AG04450 (cell line): ENCODE results near the gene MOV10. TPM values are rescaled to one million over a fixed set of nuclear protein-coding genes. Genes with fewer than 3 reads are reported as not detected.

Experiments used
- CTCF ChIA-PET: fragments of 300-600, 350-600 bp; formaldehyde crosslinking; extraction: SDS; loops from one replicate; lab custom pipeline; 2022; ENCODE audit warnings: antibody characterized with exemption, inconsistent platforms; lab: Charles Lee
- POLR2A ChIA-PET: fragments of 350-600 bp; formaldehyde crosslinking; extraction: SDS; loops from one replicate; lab custom pipeline; 2021; ENCODE audit warnings: antibody characterized with exemption, inconsistent platforms; lab: Yijun Ruan, JAX
- DNase-seq: peaks from one replicate; pipeline ENCODE4 v3.0.0-alpha.2; 2011; ENCODE audit warnings: low read depth, low spot score
- H3K27ac ChIP-seq: one replicate; pipeline ENCODE4 v1.5.1; 2012; ENCODE audit warnings: low read depth, low read length, control low read depth
- H3K27me3 ChIP-seq: one replicate; pipeline ENCODE4 v1.6.0; 2012; ENCODE audit warnings: low read length; ENCODE audit not compliant: control insufficient read depth, insufficient read depth
- H3K4me3 ChIP-seq: 2 replicates; pipeline ENCODE4 v1.5.1; 2011; ENCODE audit warnings: mild to moderate bottlenecking, low read depth, low read length, control low read depth
- H3K9me3 ChIP-seq: 2 replicates; pipeline ENCODE4 v1.5.1; 2012; ENCODE audit warnings: low read length; ENCODE audit not compliant: control insufficient read depth, insufficient read depth
- polyA plus RNA-seq: library from polyadenylated mRNA; depleted of rRNA; stranded (reverse); fragments of >200 nt; gene quantifications from 2 replicates; pipeline ENCODE4 v1.2.3, GENCODE V29; 2011
- TF ChIP-seq, protein P1 (sequence below): IDR thresholded peaks from 2 replicates; pipeline ENCODE4 v1.5.1; 2011; ENCODE audit warnings: low read depth, low read length, control low read depth, inconsistent platforms

The MOV10 gene
- polyA plus RNA-seq, 1 experiment, result 58.1 TPM

DNA sequence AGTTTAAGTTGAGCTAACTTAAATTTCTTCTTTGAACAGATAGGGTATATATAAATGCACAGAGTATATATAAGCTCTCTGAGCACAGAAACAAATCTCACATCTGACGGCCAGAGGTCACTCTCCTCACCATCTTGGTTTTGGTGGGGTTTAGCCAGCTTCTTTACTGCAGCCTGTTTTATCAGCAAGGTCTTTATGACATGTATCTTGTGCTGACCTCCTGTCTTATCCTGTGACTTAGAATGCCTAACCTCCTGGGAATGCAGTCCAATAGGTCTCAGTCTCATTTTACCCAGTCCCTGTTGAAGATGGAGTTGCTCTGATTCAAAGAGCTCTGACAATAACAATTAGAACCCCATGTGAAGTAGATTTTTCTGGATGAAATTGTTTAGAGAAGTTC lies 1.6 kb upstream of the MOV10 start:
- POLR2A ChIA-PET, result interaction anchor here (1.0 kb wide), 1 partner anchor 282 kb away, joined by 3 read pairs; no protein-coding TSS in a partner anchor
- no peak overlapping the region for H3K27ac ChIP-seq

DNA sequence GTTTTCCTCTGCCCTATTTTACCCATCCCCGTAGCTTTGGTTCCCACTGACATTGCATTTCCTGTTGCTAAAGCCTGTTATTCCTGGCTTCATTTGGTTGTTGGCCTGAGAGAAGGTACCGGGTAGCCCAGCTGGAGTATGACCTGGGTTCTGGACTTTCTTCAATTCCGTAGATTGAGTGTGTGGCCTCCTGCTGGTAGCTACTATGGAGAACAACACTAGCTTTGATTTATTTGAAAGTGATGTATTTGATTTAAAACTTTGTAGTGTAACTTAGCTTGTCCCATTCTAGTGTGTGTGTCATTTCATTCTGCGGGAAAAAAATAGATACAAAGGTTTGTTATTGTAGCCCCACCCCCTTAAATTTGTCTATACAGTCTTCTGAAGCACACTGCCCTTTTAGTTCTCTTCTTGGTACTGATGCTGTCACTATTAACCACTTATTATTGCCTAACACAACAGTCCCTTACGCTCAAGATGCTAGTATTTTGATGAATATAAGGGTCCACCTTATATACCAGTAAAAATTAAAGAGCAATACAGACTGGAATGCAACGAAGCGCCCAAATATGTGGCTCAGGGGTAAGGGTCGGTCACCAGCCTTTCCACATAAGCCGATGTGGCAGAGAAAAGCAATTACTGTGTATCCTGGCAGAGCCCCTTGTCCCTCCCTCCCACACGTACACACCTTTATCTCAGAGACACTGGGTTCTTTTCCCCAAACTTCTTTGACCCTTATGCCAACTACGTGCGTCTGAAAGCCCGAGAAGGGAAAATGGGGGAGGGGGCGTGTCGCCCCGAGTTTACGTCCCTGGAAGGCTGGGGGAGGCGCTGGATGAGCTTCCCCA lies 643 bp upstream of the MOV10 start:
- peak; percentile 29 for DNase-seq
- POLR2A ChIA-PET, result interaction anchor here (0.5 to 2.4 kb wide), 10 partner anchors 23 to 283 kb away, joined by 3 to 25 read pairs (median 4); partner anchors contain the start of genes CAPZA1 and ST7L
- TF ChIP-seq, protein P1, sequence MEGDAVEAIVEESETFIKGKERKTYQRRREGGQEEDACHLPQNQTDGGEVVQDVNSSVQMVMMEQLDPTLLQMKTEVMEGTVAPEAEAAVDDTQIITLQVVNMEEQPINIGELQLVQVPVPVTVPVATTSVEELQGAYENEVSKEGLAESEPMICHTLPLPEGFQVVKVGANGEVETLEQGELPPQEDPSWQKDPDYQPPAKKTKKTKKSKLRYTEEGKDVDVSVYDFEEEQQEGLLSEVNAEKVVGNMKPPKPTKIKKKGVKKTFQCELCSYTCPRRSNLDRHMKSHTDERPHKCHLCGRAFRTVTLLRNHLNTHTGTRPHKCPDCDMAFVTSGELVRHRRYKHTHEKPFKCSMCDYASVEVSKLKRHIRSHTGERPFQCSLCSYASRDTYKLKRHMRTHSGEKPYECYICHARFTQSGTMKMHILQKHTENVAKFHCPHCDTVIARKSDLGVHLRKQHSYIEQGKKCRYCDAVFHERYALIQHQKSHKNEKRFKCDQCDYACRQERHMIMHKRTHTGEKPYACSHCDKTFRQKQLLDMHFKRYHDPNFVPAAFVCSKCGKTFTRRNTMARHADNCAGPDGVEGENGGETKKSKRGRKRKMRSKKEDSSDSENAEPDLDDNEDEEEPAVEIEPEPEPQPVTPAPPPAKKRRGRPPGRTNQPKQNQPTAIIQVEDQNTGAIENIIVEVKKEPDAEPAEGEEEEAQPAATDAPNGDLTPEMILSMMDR, result peak; percentile 67
- Histone ChIP-seq H3K27me3 (no peaks in the 10 kb centered on the region), H3K27ac (peak overlapping the region; percentile 86), H3K9me3 (no peaks in the 10 kb centered on the region), H3K4me3 (peak overlapping the region; percentile 80)
- CTCF ChIA-PET, result interaction anchor here (0.5 to 3.5 kb wide), 19 partner anchors 9 to 282 kb away, joined by 3 to 26 read pairs (median 4); no protein-coding TSS in a partner anchor

More for the DNA sequence above, 1.6 kb upstream of the MOV10 start:
- Histone ChIP-seq H3K9me3 (no peaks in the 10 kb centered on the region), H3K27me3 (no peaks in the 10 kb centered on the region), H3K4me3 (no peak overlapping the region)
- DNase-seq, result no peak
- CTCF ChIA-PET, result interaction anchor here (0.7 to 3.5 kb wide), 13 partner anchors 8 to 281 kb away, joined by 3 to 26 read pairs (median 4); no protein-coding TSS in a partner anchor
- TF ChIP-seq, protein P1, result no peak

- no peak for DNase-seq
- ChIA-PET CTCF (interaction anchor here (1.2 to 3.5 kb wide), 5 partner anchors 27 to 397 kb away, joined by 3 to 26 read pairs (median 4); no protein-coding TSS in a partner anchor), POLR2A (interaction anchor here (0.6 to 2.4 kb wide), 13 partner anchors 14 to 179 kb away, joined by 3 to 25 read pairs (median 4); partner anchors contain the start of genes CAPZA1, PPM1J and ST7L)
These were observed 698 bp downstream of the MOV10 start for GRCh38 chr1:112674986-112675727.

DNA sequence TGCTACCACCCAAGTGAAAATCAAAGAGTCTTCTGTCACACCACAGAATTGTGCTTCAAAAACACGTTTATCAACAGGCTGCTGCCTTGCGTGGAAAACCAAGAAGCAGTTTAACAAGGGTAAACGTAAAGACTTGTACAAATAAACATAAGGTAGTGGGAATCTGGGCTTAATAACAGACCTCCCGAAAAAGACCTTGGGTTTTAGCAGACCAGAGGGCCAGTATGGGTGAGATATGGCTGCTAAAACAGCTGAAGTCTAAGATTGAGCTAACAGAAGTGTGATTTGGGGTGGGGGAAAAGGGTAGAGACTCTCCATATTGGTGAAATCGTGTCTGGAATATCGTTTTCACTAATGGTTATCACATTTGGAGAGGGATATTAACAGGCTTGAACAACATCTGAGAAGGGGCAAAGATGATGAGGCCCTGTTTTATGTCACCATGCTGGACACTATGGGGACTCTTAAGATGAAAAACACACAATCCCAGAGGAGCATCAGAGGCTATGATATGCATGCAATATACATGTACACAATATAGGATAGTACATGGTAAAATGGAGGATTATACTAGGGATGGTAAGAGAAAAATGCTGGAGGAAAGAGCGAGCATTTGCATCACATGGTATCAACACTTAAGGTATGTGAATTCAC lies 1.4 kb downstream of the MOV10 start:
- TF ChIP-seq, protein P1, result no peak
- no peak for DNase-seq
- POLR2A ChIA-PET, result interaction anchor here (1.2 to 2.1 kb wide), 4 partner anchors 23 to 39 kb away, joined by 3 to 12 read pairs (median 4); partner anchors contain the start of gene PPM1J
- H3K27me3 ChIP-seq, result no peaks in the 10 kb centered on the region
- CTCF ChIA-PET, result interaction anchor here (1.2 to 3.5 kb wide), 4 partner anchors 26 to 396 kb away, joined by 3 to 26 read pairs (median 4); no protein-coding TSS in a partner anchor
- H3K9me3 ChIP-seq, result no peaks in the 10 kb centered on the region
- H3K4me3 ChIP-seq, result peak overlapping the region; percentile 80
- H3K27ac ChIP-seq, result no peak overlapping the region

More at GRCh38 chr1:112674986-112675727, 698 bp downstream of the MOV10 start:
- Histone ChIP-seq H3K9me3 (no peaks in the 10 kb centered on the region), H3K27me3 (no peaks in the 10 kb centered on the region), H3K4me3 (peak overlapping the region; percentile 80), H3K27ac (peak overlapping the region; percentile 86)
- TF ChIP-seq, protein P1, result 0 out of 2 replicates have a peak, but pooled peaks have one; percentile 5
